GM21786 (cell line): ENCODE measurements around the gene USP12.
A peak's percentile ranks its signal among the peaks of the same experiment; 100 is the strongest.

Experiments
- ATAC-seq: cut with Tn5 transposase; IDR thresholded peaks from one replicate; pipeline ENCODE4 v1.9.1; 2021; ENCODE audit not compliant: unreplicated experiment

USP12 gene

GRCh38 chr13:27186295-27186694 lies 14.7 kb upstream of the USP12 start:
- no peak for ATAC-seq

- ATAC-seq = no peak
Observed at GRCh38 chr13:27183561-27184147, 12.0 kb upstream of the USP12 start.

GRCh38 chr13:27182844-27183497 lies 11.4 kb upstream of the USP12 start:
- ATAC-seq = no peak

GRCh38 chr13:27182054-27182453 lies 10.4 kb upstream of the USP12 start:
- ATAC-seq = no peak

GRCh38 chr13:27177852-27178251 lies 6.2 kb upstream of the USP12 start:
- no peak for ATAC-seq

- ATAC-seq = no peak
Observed at GRCh38 chr13:27176470-27177410, 5.1 kb upstream of the USP12 start.

- ATAC-seq = no peak
Observed at GRCh38 chr13:27174766-27175455, 3.3 kb upstream of the USP12 start.

GRCh38 chr13:27172495-27172842 lies 858 bp upstream of the USP12 start:
- no peak for ATAC-seq

- peak; percentile 74 for ATAC-seq
Observed at GRCh38 chr13:27171827-27172494, 350 bp upstream of the USP12 start.

- ATAC-seq = no peak
Observed at GRCh38 chr13:27170516-27171243, 931 bp downstream of the USP12 start.

GRCh38 chr13:27170221-27170515 lies 1.4 kb downstream of the USP12 start:
- ATAC-seq = no peak

- ATAC-seq = no peak
Observed at GRCh38 chr13:27168906-27169657, 2.5 kb downstream of the USP12 start.

GRCh38 chr13:27168086-27168485 lies 3.5 kb downstream of the USP12 start:
- ATAC-seq = no peak

GRCh38 chr13:27166313-27166712 lies 5.3 kb downstream of the USP12 start:
- ATAC-seq = no peak

GRCh38 chr13:27161980-27162379 lies 9.6 kb downstream of the USP12 start:
- ATAC-seq = peak; percentile 40

GRCh38 chr13:27161423-27161822 lies 10.2 kb downstream of the USP12 start:
- no peak for ATAC-seq

- no peak for ATAC-seq
Observed at GRCh38 chr13:27160657-27161295, 10.8 kb downstream of the USP12 start.

- ATAC-seq = no peak
Observed at GRCh38 chr13:27159806-27160563, 11.6 kb downstream of the USP12 start.
